PC-3 (cell line): ENCODE measurements around the gene LNX1. TPM values are rescaled to one million over a fixed set of nuclear protein-coding genes. Genes with fewer than 3 reads are reported as not detected.

Experiments used
- ATAC-seq: fragments of 200-7000 bp; cut with Tn5 transposase; 2 replicates; pipeline ENCODE4 v1.9.1; 2020; ENCODE audit warnings: mild to moderate bottlenecking, moderate library complexity
- BruUV-seq: library from RNA; stranded (reverse); fragments of 400-500 nt; replicated peaks from 2 replicates; lab custom pipeline; 2021; lab: Mats Ljungman, UMichigan
- CTCF ChIA-PET: fragments of 300-600 bp; sonication (Branson Sonifier 250); formaldehyde crosslinking; loops from one replicate; lab custom pipeline; 2022; ENCODE audit warnings: antibody characterized with exemption; lab: Charles Lee
- POLR2A ChIA-PET: fragments of 300-600 bp; sonication (Branson Sonifier 250); formaldehyde crosslinking; loops from one replicate; lab custom pipeline; 2022; ENCODE audit warnings: antibody characterized with exemption; ENCODE audit not compliant: unreplicated experiment; lab: Charles Lee
- DNase-seq: peaks from one replicate; pipeline ENCODE4 v3.0.0-alpha.2; 2015
- H2AFZ ChIP-seq: fragments of 300-600 bp; sonication (generic); 2 replicates; pipeline ENCODE4 v1.6.0; 2016; ENCODE audit warnings: antibody characterized with exemption, low read length
- H3F3A ChIP-seq: fragments of 300-600 bp; sonication (generic); one replicate; pipeline ENCODE4 v1.6.0; 2017; ENCODE audit warnings: antibody characterized with exemption, low read length, control low read depth, mild to moderate bottlenecking; ENCODE audit not compliant: unreplicated experiment
- H3K27ac ChIP-seq: fragments of 300-600 bp; sonication (generic); 2 replicates; pipeline ENCODE4 v1.5.1; 2016; ENCODE audit warnings: mild to moderate bottlenecking, low read length
- H3K27me3 ChIP-seq: fragments of 300-600 bp; sonication (generic); 2 replicates; pipeline ENCODE4 v1.6.1; 2016; ENCODE audit warnings: low read length, mixed read lengths
- H3K36me3 ChIP-seq: fragments of 300-600 bp; sonication (generic); 2 replicates; pipeline ENCODE4 v1.6.1; 2016; ENCODE audit warnings: low read depth, mixed run types, low read length, mixed read lengths
- H3K4me1 ChIP-seq: fragments of 300-600 bp; sonication (generic); 2 replicates; pipeline ENCODE4 v1.5.1; 2016; ENCODE audit warnings: low read length; ENCODE audit not compliant: insufficient read depth
- H3K4me2 ChIP-seq: fragments of 300-600 bp; sonication (generic); 2 replicates; pipeline ENCODE4 v1.6.0; 2016; ENCODE audit warnings: low read length
- H3K4me3 ChIP-seq: fragments of 300-600 bp; sonication (generic); 2 replicates; pipeline ENCODE4 v1.5.1; 2016; ENCODE audit warnings: mild to moderate bottlenecking, low read length, mixed read lengths
- H3K79me2 ChIP-seq: fragments of 300-600 bp; sonication (generic); 2 replicates; pipeline ENCODE4 v1.6.1; 2017; ENCODE audit warnings: low read length, mixed read lengths
- H3K9ac ChIP-seq: fragments of 300-600 bp; sonication (generic); 2 replicates; pipeline ENCODE4 v1.6.0; 2016; ENCODE audit warnings: mild to moderate bottlenecking, low read length
- H3K9me2 ChIP-seq: fragments of 300-600 bp; sonication (generic); replicated peaks from 2 replicates; pipeline ENCODE4 v1.6.1; 2016; ENCODE audit warnings: mixed run types, low read length, mixed read lengths
- H3K9me3 ChIP-seq: fragments of 300-600 bp; sonication (generic); 2 replicates; pipeline ENCODE4 v1.6.1; 2016; ENCODE audit warnings: low read length, mixed read lengths
- H4K20me1 ChIP-seq: fragments of 300-600 bp; sonication (generic); 2 replicates; pipeline ENCODE4 v1.6.1; 2016; ENCODE audit warnings: low read length, mixed read lengths
- EZH2 ChIP-seq: fragments of 300-600 bp; sonication (generic); IDR thresholded peaks from one replicate; pipeline ENCODE4 v1.6.1; 2017; ENCODE audit warnings: antibody characterized with exemption, mild to moderate bottlenecking, low read length; ENCODE audit not compliant: unreplicated experiment
- EZH2phosphoT487 ChIP-seq: fragments of 300-600 bp; sonication (generic); IDR thresholded peaks from 2 replicates; pipeline ENCODE4 v1.6.1; 2018; ENCODE audit warnings: mild to moderate bottlenecking, antibody characterized with exemption, low read length, borderline replicate concordance
- intact Hi-C: fragments of 100-400 bp; cut with micrococcal nuclease; formaldehyde crosslinking; loops from 2 replicates; pipeline ENCODE4 v1.9.0; 2023
- total RNA-seq: library from RNA; depleted of rRNA; stranded (reverse); fragments of >200 nt; gene quantifications from 2 replicates; pipeline ENCODE4 v1.2.3, GENCODE V29; 2014
- TF ChIP-seq, protein P1 (sequence below): fragments of 300-600 bp; sonication (generic); conservative IDR thresholded peaks from 2 replicates; pipeline ENCODE4 v1.5.1; 2017; ENCODE audit warnings: antibody characterized with exemption, low read depth, mild to moderate bottlenecking, low read length

Gene LNX1
- total RNA-seq, 1 experiment from 2014 or later, result 2.8 TPM

DNA sequence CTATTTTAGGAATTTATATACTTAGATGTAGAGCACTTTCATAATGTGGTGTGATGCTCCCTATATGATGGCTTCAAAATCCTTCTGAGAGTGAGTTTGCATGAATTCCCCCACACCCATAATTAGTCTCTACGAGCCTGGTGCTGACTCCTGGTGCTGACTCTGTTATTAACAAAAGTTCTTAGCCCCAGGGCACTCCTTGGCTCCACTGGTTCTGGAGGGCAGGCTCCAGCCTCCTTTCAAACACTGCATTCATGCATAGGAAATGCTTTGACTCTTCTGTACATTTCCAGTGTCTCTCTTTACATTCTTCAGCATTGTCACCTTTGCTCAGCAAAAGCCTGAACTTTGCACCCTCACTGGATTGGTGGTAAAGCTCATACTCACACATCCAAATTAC is 64.0 kb downstream of the LNX1 start:
- Histone ChIP-seq H3K9me3 (no peaks in the 10 kb centered on the region), H3F3A (no peaks in the 10 kb centered on the region), H2AFZ (no peak overlapping the region), H4K20me1 (no peaks in the 10 kb centered on the region), H3K27ac (no peak overlapping the region), H3K9me2 (no peaks in the 10 kb centered on the region), H3K9ac (no peak overlapping the region), H3K36me3 (no peaks in the 10 kb centered on the region), H3K79me2 (no peaks in the 10 kb centered on the region), H3K27me3 (no peaks in the 10 kb centered on the region), H3K4me1 (no peaks in the 10 kb centered on the region), H3K4me3 (no peak overlapping the region), H3K4me2 (no peak overlapping the region)
- no peak for ATAC-seq
- ChIA-PET CTCF (no interaction called here), POLR2A (no interaction called here)
- TF ChIP-seq EZH2phosphoT487 (no peak), EZH2 (no peak)
- TF ChIP-seq, protein P1, sequence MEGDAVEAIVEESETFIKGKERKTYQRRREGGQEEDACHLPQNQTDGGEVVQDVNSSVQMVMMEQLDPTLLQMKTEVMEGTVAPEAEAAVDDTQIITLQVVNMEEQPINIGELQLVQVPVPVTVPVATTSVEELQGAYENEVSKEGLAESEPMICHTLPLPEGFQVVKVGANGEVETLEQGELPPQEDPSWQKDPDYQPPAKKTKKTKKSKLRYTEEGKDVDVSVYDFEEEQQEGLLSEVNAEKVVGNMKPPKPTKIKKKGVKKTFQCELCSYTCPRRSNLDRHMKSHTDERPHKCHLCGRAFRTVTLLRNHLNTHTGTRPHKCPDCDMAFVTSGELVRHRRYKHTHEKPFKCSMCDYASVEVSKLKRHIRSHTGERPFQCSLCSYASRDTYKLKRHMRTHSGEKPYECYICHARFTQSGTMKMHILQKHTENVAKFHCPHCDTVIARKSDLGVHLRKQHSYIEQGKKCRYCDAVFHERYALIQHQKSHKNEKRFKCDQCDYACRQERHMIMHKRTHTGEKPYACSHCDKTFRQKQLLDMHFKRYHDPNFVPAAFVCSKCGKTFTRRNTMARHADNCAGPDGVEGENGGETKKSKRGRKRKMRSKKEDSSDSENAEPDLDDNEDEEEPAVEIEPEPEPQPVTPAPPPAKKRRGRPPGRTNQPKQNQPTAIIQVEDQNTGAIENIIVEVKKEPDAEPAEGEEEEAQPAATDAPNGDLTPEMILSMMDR, result no peak
- intact Hi-C loops, result no loop called here
- DNase-seq, result no peak
- BruUV-seq, result no TSS peak

DNA sequence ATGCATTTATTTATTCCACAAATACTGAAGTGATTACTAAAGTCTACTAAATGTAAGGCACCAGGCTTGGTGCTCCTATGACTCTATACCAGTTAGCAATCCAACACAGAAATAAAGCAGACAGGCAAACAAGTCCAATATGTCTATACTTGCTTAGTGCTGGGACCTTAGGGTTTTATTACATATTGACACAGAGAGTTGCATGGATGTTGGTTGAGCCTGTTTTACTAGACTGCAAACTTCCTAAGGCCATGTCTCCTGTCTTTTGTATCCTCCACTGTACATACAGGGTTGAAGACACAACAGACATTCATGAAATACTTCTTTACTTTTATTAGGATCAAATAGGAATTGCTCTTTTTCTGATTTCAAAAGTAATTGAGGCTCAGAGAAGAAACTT is 69.0 kb downstream of the LNX1 start:
- ATAC-seq, result peak; percentile 40

DNA sequence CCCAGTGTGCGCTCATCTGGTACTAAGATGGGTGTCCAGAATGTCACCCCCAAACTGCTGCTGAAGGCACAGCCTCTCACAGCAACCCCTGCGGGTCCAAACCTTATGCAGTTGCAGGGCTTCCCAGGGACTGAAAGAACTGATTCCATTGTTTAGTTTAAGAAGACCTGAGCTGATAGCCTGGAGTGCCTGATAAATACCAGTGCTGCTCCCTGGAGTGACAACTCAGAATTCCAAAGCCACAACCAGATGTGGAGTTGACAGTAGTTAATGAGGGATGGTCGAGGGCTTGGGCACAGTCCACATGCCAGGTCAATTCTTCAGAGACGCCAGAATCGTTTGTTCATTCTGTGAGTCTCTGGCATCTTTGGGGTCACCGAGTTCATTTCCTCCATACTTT is 71.2 kb downstream of the LNX1 start:
- BruUV-seq, result no TSS peak
- Histone ChIP-seq H3K4me3 (no peak overlapping the region), H3K9ac (no peak overlapping the region), H4K20me1 (no peaks in the 10 kb centered on the region), H3K27ac (no peak overlapping the region), H3K9me2 (no peaks in the 10 kb centered on the region), H3K79me2 (no peaks in the 10 kb centered on the region), H3K4me1 (no peaks in the 10 kb centered on the region), H3K9me3 (no peaks in the 10 kb centered on the region), H3K36me3 (no peaks in the 10 kb centered on the region), H3K27me3 (no peaks in the 10 kb centered on the region), H2AFZ (no peak overlapping the region), H3K4me2 (no peak overlapping the region), H3F3A (no peaks in the 10 kb centered on the region)
- no peak for ATAC-seq
- ChIA-PET CTCF (no interaction called here), POLR2A (no interaction called here)
- intact Hi-C loops, result no loop called here
- no peak for TF ChIP-seq EZH2phosphoT487
- TF ChIP-seq, protein P1, result no peak
- TF ChIP-seq EZH2, result no peak
- no peak for DNase-seq

More for the DNA sequence above, 69.0 kb downstream of the LNX1 start:
- Histone ChIP-seq H3K36me3 (no peaks in the 10 kb centered on the region), H3K9ac (no peak overlapping the region), H3K79me2 (no peaks in the 10 kb centered on the region), H2AFZ (no peak overlapping the region), H3K27ac (no peak overlapping the region), H3K4me3 (no peak overlapping the region), H3K9me2 (no peaks in the 10 kb centered on the region), H3K27me3 (no peaks in the 10 kb centered on the region), H3K9me3 (no peaks in the 10 kb centered on the region), H3K4me1 (no peaks in the 10 kb centered on the region), H3K4me2 (no peak overlapping the region), H4K20me1 (no peaks in the 10 kb centered on the region), H3F3A (no peaks in the 10 kb centered on the region)
- intact Hi-C loops, result no loop called here
- ChIA-PET POLR2A (no interaction called here), CTCF (no interaction called here)
- TF ChIP-seq EZH2phosphoT487 (no peak), EZH2 (no peak)
- TF ChIP-seq, protein P1, result no peak
- DNase-seq, result peak; percentile 25
- no TSS peak for BruUV-seq
